Neural cell (in vitro differentiated cells): ENCODE results near the gene TSPEAR. TPM values are rescaled to one million over a fixed set of nuclear protein-coding genes. Genes with fewer than 3 reads are reported as not detected.

Source experiments
- H2AFZ ChIP-seq: fragments of 200-600, 300-800 bp; sonication (generic), shearing (Covaris generic); 2 replicates; pipeline ENCODE4 v1.6.0; 2014; ENCODE audit warnings: low read depth, mild to moderate bottlenecking, antibody characterized with exemption, low read length, moderate library complexity
- H3F3A ChIP-seq: fragments of 200-600 bp; shearing (Covaris generic); 2 replicates; pipeline ENCODE4 v1.6.1; 2016; ENCODE audit warnings: mild to moderate bottlenecking, moderate library complexity, mixed read lengths, antibody characterized with exemption, low read length; ENCODE audit not compliant: insufficient read depth, poor library complexity, severe bottlenecking
- H3K27ac ChIP-seq: fragments of 200-600, 300-800 bp; sonication (generic), shearing (Covaris generic); 2 replicates; pipeline ENCODE4 v1.5.1; 2014; ENCODE audit warnings: mild to moderate bottlenecking, low read length, moderate library complexity
- H3K27me3 ChIP-seq: fragments of 300-800, 200-600 bp; sonication (generic), shearing (Covaris generic); 2 replicates; pipeline ENCODE4 v1.6.0; 2014; ENCODE audit warnings: mild to moderate bottlenecking, low read depth, low read length, moderate library complexity; ENCODE audit not compliant: insufficient read depth
- H3K36me3 ChIP-seq: fragments of 300-800, 200-600 bp; sonication (generic), shearing (Covaris generic); 2 replicates; pipeline ENCODE4 v1.5.1; 2014; ENCODE audit warnings: mild to moderate bottlenecking, antibody characterized with exemption, low read length, moderate library complexity; ENCODE audit not compliant: insufficient read depth
- H3K4me2 ChIP-seq: fragments of 300-800, 200-600 bp; sonication (generic), shearing (Covaris generic); 2 replicates; pipeline ENCODE4 v1.6.0; 2014; ENCODE audit warnings: mild to moderate bottlenecking, low read length
- H3K4me3 ChIP-seq: fragments of 300-800, 200-600 bp; sonication (generic), shearing (Covaris generic); 2 replicates; pipeline ENCODE4 v1.5.1; 2014; ENCODE audit warnings: mild to moderate bottlenecking, low read length, moderate library complexity
- H3K79me2 ChIP-seq: fragments of 200-600 bp; shearing (Covaris generic); replicated peaks from 2 replicates; pipeline ENCODE4 v1.6.0; 2014; ENCODE audit warnings: mild to moderate bottlenecking, low read length, moderate library complexity; ENCODE audit not compliant: insufficient read depth
- H3K9ac ChIP-seq: fragments of 300-800, 200-600 bp; sonication (generic), shearing (Covaris generic); 2 replicates; pipeline ENCODE4 v1.6.1; 2016; ENCODE audit warnings: mild to moderate bottlenecking, low read length, mixed read lengths
- H3K9me2 ChIP-seq: fragments of 200-600 bp; shearing (Covaris generic); 2 replicates; pipeline ENCODE4 v1.6.1; 2016; ENCODE audit warnings: mild to moderate bottlenecking, low read length, mixed read lengths; ENCODE audit not compliant: insufficient read depth
- H3K9me3 ChIP-seq: fragments of 200-600, 300-800 bp; sonication (generic), shearing (Covaris generic); 2 replicates; pipeline ENCODE4 v1.6.1; 2016; ENCODE audit warnings: mild to moderate bottlenecking, mixed run types, low read length, moderate library complexity, mixed read lengths
- H4K20me1 ChIP-seq: fragments of 200-600 bp; shearing (Covaris generic); 2 replicates; pipeline ENCODE4 v1.6.1; 2016; ENCODE audit warnings: mild to moderate bottlenecking, mixed run types; ENCODE audit not compliant: insufficient read depth
- EP300 ChIP-seq: fragments of 450-650 bp; conservative IDR thresholded peaks from 2 replicates; pipeline ENCODE4 v1.6.1; 2014; ENCODE audit warnings: antibody characterized with exemption, mild to moderate bottlenecking, moderate library complexity; ENCODE audit not compliant: poor library complexity, severe bottlenecking
- EZH2 ChIP-seq: fragments of 200-600, 300-800 bp; shearing (Covaris generic), sonication (generic); IDR thresholded peaks from 2 replicates; pipeline ENCODE4 v1.6.1; 2014; ENCODE audit warnings: antibody characterized with exemption, low read length, borderline replicate concordance, mild to moderate bottlenecking; ENCODE audit not compliant: insufficient read depth, poor library complexity, severe bottlenecking
- MXI1 ChIP-seq: fragments of 450-650 bp; conservative IDR thresholded peaks from 2 replicates; pipeline ENCODE4 v1.6.1; 2014; ENCODE audit warnings: antibody characterized with exemption, mild to moderate bottlenecking; ENCODE audit not compliant: poor library complexity, severe bottlenecking
- POLR2AphosphoS5 ChIP-seq: IDR thresholded peaks from 2 replicates; pipeline ENCODE4 v1.6.1; 2012
- RAD21 ChIP-seq: fragments of 450-650 bp; conservative IDR thresholded peaks from 2 replicates; pipeline ENCODE4 v1.6.1; 2014; ENCODE audit warnings: antibody characterized with exemption, mild to moderate bottlenecking, moderate library complexity
- SMC3 ChIP-seq: fragments of 450-650 bp; conservative IDR thresholded peaks from 2 replicates; pipeline ENCODE4 v1.6.1; 2014; ENCODE audit warnings: antibody characterized with exemption, mild to moderate bottlenecking, moderate library complexity; ENCODE audit not compliant: poor library complexity
- TAF1 ChIP-seq: IDR thresholded peaks from 2 replicates; pipeline ENCODE4 v1.6.1; 2012; ENCODE audit warnings: low read depth
- polyA plus RNA-seq: library from polyadenylated mRNA; depleted of rRNA; stranded (reverse); fragments of >200 nt; gene quantifications from 2 replicates; pipeline ENCODE4 v1.2.3, GENCODE V29; 2014
- TF ChIP-seq, protein P1 (sequence below): fragments of 450-650 bp; IDR thresholded peaks from 2 replicates; pipeline ENCODE4 v1.5.1; 2014; ENCODE audit warnings: antibody characterized with exemption, mild to moderate bottlenecking, moderate library complexity; ENCODE audit not compliant: poor library complexity, severe bottlenecking
- TF ChIP-seq, protein P2 (sequence below): IDR thresholded peaks from 2 replicates; pipeline ENCODE4 v1.6.1; 2012; ENCODE audit warnings: borderline replicate concordance

TSPEAR gene
- polyA plus RNA-seq, 1 donor from 2014 or later: 0.19 TPM

DNA sequence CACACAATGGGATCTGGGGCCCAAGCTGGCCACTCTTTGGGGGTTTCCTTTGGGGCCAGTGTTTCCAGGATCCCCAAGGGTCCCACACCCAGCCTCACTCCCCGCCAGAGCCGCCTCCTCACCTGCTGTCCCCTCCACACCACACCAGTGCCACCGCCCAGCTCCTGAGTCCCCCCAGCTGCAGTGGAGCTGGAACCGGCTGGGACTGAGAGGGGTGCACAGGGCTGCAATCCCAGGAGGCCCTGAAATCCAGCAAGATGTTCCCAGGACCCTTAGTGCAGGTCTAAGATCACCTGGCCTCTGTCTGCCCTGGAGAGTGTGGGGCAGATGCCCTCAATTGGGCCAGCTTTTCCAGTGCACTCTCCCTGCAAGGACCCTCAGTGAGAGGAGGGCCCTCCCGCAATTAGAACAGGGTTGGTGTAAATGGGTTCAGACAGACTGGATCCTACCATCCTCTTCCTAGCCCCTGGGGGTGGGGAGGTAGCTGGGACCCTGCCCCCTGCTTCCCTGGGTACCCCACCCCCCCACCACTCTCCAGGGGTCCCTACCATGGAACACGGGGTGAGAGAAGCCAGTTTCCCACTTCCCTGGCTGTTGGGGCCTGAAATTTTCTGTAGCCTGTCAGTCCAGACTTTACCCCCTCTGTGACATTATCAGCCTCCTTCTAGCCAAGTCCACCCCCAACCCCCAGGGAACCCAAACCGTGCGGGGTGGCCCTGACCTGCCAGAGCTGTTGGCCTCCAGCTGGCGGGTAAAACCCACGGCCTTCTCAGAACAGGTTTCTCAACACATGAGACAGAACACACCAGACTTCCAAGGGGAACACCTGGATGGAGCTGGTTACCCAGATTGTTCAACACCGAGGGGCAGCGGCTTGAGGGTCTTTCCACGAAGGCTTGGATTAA, 7.4 kb downstream of the TSPEAR start:
- TF ChIP-seq, protein P1, sequence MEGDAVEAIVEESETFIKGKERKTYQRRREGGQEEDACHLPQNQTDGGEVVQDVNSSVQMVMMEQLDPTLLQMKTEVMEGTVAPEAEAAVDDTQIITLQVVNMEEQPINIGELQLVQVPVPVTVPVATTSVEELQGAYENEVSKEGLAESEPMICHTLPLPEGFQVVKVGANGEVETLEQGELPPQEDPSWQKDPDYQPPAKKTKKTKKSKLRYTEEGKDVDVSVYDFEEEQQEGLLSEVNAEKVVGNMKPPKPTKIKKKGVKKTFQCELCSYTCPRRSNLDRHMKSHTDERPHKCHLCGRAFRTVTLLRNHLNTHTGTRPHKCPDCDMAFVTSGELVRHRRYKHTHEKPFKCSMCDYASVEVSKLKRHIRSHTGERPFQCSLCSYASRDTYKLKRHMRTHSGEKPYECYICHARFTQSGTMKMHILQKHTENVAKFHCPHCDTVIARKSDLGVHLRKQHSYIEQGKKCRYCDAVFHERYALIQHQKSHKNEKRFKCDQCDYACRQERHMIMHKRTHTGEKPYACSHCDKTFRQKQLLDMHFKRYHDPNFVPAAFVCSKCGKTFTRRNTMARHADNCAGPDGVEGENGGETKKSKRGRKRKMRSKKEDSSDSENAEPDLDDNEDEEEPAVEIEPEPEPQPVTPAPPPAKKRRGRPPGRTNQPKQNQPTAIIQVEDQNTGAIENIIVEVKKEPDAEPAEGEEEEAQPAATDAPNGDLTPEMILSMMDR: no peak
- no peak for TF ChIP-seq EZH2
- Histone ChIP-seq H3K9me2 (no peaks in the 10 kb centered on the region), H4K20me1 (no peaks in the 10 kb centered on the region), H3K27ac (no peak overlapping the region), H3K27me3 (peaks cover 49% of the 10 kb centered on the region), H2AFZ (no peak overlapping the region), H3K9me3 (no peaks in the 10 kb centered on the region), H3K36me3 (no peaks in the 10 kb centered on the region), H3F3A (no peaks in the 10 kb centered on the region), H3K9ac (no peak overlapping the region), H3K79me2 (no peaks in the 10 kb centered on the region), H3K4me2 (no peak overlapping the region), H3K4me3 (no peak overlapping the region)

DNA sequence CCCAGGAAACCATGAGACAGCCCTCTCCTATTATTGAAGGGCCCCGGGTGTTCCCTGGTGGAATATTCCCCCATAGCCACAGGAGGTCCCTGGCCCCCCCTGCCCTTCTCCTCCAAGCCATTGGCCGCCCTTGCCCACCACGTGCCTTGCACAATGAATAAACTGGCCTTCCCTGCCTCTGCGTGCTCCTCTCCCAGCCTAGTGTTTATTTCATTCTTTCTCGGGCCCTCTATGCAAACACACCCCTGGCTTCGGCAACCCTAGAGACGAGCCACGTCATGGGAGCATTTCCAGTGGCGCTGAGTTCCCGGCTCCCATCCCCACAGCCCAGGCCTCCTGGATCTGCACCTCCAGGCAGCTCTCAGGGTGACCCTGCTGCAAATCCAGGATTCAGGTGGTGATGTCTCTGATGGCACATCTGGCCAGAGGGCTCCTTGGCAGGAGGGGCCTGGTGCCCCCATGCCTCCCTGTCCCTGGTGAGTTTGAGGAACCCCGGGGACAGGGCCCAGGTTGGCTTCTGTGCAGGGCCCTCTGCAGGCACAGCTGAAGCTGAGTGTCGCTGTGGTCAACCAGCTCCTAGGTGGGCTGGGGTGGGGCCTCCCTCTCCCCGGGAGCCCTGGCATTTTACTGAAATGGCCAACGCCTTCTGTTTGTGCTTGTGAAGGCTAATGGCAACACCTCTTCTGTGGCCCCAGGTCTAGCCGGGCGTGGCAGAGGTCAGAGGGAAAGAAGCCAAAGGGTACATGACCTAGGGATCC, 8.2 kb downstream of the TSPEAR start:
- Histone ChIP-seq H3K9ac (no peak overlapping the region), H3K27ac (no peak overlapping the region), H3K9me2 (no peaks in the 10 kb centered on the region), H2AFZ (no peak overlapping the region), H3K79me2 (no peaks in the 10 kb centered on the region), H3K36me3 (no peaks in the 10 kb centered on the region), H3K9me3 (no peaks in the 10 kb centered on the region), H3K4me2 (no peak overlapping the region), H3K4me3 (no peak overlapping the region), H4K20me1 (no peaks in the 10 kb centered on the region), H3F3A (no peaks in the 10 kb centered on the region), H3K27me3 (peaks cover 40% of the 10 kb centered on the region)
- TF ChIP-seq TAF1 (no peak), EZH2 (no peak), MXI1 (no peak)

DNA sequence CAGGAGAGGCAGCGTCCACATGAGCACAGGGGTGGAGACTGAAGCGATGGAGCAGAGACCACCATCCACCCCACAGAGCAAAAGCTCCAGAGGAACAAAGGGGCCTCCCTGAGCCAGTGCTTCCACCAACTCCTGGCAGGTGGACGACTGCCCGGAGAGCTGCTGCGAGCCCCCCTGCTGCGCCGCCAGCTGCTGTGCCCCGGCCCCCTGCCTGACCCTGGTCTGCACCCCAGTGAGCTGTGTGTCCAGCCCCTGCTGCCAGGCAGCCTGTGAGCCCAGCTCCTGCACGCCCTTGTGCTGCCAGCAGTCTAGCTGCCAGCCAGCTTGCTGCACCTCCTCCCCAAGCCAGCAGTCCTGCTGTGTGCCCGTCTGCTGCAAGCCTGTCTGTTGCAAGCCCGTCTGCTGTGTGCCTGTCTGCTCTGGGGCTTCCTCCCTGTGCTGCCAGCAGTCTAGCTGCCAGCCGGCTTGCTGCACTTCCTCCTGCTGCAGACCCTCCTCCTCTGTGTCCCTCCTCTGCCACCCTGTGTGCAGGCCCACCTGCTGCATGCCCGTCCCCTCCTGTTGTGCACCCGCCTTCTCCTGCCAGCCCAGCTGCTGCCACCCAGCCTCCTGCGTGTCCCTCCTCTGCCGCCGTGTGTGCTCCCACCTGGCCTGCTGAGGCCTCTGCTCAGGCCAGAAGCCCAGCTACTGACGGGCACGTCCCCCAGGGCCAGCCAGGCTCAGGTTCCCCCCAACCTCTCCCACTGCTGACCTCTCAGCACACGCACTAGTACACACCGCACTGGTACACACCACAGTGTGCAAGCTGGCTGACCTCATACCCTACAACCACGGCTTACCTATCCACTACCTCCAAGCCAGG, 9.0 kb downstream of the TSPEAR start:
- Histone ChIP-seq H3K9ac (no peak overlapping the region), H2AFZ (no peak overlapping the region), H3K4me2 (no peak overlapping the region), H3K36me3 (no peaks in the 10 kb centered on the region), H4K20me1 (no peaks in the 10 kb centered on the region), H3K79me2 (no peaks in the 10 kb centered on the region), H3K27me3 (peaks cover 32% of the 10 kb centered on the region), H3K9me3 (no peaks in the 10 kb centered on the region), H3K27ac (no peak overlapping the region), H3K4me3 (no peak overlapping the region), H3F3A (no peaks in the 10 kb centered on the region), H3K9me2 (no peaks in the 10 kb centered on the region)
- TF ChIP-seq, protein P2, sequence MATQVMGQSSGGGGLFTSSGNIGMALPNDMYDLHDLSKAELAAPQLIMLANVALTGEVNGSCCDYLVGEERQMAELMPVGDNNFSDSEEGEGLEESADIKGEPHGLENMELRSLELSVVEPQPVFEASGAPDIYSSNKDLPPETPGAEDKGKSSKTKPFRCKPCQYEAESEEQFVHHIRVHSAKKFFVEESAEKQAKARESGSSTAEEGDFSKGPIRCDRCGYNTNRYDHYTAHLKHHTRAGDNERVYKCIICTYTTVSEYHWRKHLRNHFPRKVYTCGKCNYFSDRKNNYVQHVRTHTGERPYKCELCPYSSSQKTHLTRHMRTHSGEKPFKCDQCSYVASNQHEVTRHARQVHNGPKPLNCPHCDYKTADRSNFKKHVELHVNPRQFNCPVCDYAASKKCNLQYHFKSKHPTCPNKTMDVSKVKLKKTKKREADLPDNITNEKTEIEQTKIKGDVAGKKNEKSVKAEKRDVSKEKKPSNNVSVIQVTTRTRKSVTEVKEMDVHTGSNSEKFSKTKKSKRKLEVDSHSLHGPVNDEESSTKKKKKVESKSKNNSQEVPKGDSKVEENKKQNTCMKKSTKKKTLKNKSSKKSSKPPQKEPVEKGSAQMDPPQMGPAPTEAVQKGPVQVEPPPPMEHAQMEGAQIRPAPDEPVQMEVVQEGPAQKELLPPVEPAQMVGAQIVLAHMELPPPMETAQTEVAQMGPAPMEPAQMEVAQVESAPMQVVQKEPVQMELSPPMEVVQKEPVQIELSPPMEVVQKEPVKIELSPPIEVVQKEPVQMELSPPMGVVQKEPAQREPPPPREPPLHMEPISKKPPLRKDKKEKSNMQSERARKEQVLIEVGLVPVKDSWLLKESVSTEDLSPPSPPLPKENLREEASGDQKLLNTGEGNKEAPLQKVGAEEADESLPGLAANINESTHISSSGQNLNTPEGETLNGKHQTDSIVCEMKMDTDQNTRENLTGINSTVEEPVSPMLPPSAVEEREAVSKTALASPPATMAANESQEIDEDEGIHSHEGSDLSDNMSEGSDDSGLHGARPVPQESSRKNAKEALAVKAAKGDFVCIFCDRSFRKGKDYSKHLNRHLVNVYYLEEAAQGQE: no peak
- TF ChIP-seq MXI1 (no peak), EP300 (no peak), EZH2 (no peak), SMC3 (no peak), RAD21 (no peak), POLR2AphosphoS5 (no peak), TAF1 (no peak)
- TF ChIP-seq, protein P1: no peak
